ENCODE data around the gene FAM9C. TPM values are rescaled to one million over a fixed set of nuclear protein-coding genes. Genes with fewer than 3 reads are reported as not detected.
A peak's percentile ranks its signal among the peaks of the same experiment; 100 is the strongest.

The FAM9C gene
- polyA plus RNA-seq, 1 donor, result 0.12 TPM

DNA sequence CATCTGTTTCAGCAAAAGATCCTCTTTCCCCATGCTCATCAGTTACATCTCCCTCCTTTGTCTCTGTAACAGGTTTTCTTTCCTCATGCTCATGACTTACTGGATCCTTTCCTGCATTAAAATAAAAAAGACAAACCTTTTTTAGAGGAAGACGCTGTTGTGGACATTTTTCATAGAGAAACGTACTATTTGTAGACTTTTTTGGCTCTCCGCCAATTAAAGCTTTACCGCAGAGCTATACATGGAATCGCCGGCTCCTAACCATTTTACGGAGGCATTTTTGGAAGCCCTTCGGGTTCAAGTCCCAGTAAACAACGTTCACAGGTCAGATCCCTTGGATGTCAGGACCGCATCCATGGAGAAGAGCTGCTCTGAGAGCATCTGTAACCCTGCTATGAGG is 1.3 kb downstream of the FAM9C start:
- no peak for DNase-seq
- no peak overlapping the region for H3K4me3 ChIP-seq (ENCODE audit: low read length)
- no CpG with 5 or more reads among the region's 10 CpGs for WGBS (ENCODE audit: insufficient coverage, low lambda C conversion rate)
- peaks cover 6% of the 10 kb centered on the region for H3K4me1 ChIP-seq (ENCODE audit: control insufficient read depth, insufficient read depth, low read length)
- H3K9me3 ChIP-seq (ENCODE audit: control insufficient read depth, low read depth, low read length), result peaks cover 7% of the 10 kb centered on the region
- H3K27ac ChIP-seq (ENCODE audit: low read length), result no peak overlapping the region
- no peaks in the 10 kb centered on the region for H3K36me3 ChIP-seq (ENCODE audit: control insufficient read depth, insufficient read depth, low read length)
- no peaks in the 10 kb centered on the region for H3K27me3 ChIP-seq (ENCODE audit: control insufficient read depth, insufficient read depth, low read length)

DNA sequence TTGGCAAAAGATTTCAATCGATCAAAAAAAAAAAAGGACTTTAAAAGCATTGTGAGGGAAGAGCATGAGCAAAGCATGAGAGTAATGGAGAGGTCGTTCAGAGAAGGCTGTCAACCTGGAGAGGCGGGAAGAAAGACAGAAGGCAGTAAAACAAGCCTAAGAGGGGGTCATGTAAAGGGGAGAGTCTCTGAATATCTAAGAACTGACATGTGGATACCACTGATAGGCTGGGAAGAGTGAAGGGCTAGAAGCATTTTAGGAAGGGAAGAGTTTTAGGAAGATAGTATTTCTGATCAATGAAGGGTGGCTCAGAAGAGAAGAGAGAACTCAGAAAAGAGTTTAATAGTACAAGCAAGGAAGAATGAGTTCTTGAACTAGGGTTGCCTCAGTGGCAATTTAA is 7.5 kb downstream of the FAM9C start:
- no peak for DNase-seq
- WGBS (ENCODE audit: insufficient coverage, low lambda C conversion rate), result 100% methylated on average over 1 of the region's 3 CpGs
- no peaks in the 10 kb centered on the region for H3K9me3 ChIP-seq (ENCODE audit: control insufficient read depth, low read depth, low read length)
- no peak overlapping the region for H3K27ac ChIP-seq (ENCODE audit: low read length)
- H3K4me3 ChIP-seq (ENCODE audit: low read length), result no peak overlapping the region
- no peaks in the 10 kb centered on the region for H3K4me1 ChIP-seq (ENCODE audit: control insufficient read depth, insufficient read depth, low read length)
- no peaks in the 10 kb centered on the region for H3K36me3 ChIP-seq (ENCODE audit: control insufficient read depth, insufficient read depth, low read length)
- no peaks in the 10 kb centered on the region for H3K27me3 ChIP-seq (ENCODE audit: control insufficient read depth, insufficient read depth, low read length)

DNA sequence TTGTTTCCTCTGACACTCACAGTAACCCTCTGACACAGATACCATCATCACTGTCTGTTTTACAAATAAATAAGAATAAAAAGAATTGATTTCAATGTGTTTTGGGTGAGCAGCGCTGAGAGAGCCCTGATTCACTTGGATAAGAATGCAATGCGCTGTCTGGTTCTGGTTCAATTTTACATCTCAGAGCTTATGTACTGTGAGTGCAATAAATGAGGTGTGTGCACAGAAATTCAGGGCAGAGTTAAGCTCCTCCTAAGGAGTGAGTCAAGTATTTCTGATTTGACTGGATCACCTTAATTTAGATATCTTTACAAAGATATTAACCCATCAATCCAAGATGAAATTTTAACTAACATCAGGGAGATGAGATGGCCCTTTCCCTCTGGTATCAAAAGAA is 11.2 kb downstream of the FAM9C start:
- H3K9me3 ChIP-seq (ENCODE audit: control insufficient read depth, low read depth, low read length), result no peaks in the 10 kb centered on the region
- H3K4me3 ChIP-seq (ENCODE audit: low read length), result no peak overlapping the region
- no peaks in the 10 kb centered on the region for H3K27me3 ChIP-seq (ENCODE audit: control insufficient read depth, insufficient read depth, low read length)
- no CpG with 5 or more reads among the region's 2 CpGs for WGBS (ENCODE audit: insufficient coverage, low lambda C conversion rate)
- no peak overlapping the region for H3K27ac ChIP-seq (ENCODE audit: low read length)
- H3K36me3 ChIP-seq (ENCODE audit: control insufficient read depth, insufficient read depth, low read length), result no peaks in the 10 kb centered on the region
- peaks cover 23% of the 10 kb centered on the region for H3K4me1 ChIP-seq (ENCODE audit: control insufficient read depth, insufficient read depth, low read length)
- DNase-seq, result no peak

DNA sequence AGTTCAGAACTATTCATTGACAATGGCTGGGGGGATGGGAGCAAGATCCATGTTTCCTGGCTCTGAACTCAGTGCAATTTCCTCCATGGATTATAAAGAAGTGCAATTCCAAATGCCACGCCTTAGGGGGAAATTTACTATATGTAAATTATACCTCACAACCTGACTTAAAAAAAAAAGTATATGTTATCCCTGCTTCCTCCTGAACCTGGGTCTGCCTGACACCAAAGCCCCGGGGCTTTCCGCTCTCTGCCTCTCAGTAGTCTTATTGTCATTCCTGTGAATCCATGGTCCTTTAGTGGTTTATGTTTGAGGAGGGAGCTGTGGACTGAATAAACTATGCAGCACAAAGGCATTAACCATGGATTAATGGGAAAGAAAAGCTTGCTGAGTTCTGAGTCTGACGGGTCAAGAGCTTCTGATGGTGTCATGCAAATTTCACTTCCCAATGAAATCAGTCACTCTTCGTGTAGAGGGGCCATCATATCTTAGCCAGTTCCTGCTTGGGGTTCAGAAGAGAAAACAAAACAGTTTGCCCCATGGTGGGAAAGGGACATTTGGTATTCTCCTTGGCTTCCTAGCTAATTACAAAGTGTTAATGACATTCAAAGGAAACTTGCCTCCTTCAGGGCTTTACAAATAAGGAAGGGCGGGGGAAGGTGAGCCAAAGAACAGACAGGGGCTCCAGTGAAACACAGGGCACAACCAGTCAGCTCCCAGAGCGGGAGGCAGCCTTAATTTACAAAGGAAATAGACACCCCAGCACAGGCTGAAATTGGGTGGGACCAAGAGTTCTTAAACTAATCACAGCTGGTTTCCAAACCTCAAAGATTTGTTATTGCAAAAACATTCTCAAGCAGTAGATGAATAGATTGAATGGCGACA is 14.3 kb downstream of the FAM9C start:
- no peaks in the 10 kb centered on the region for H3K36me3 ChIP-seq (ENCODE audit: control insufficient read depth, insufficient read depth, low read length)
- no CpG with 5 or more reads among the region's 8 CpGs for WGBS (ENCODE audit: insufficient coverage, low lambda C conversion rate)
- no peaks in the 10 kb centered on the region for H3K27me3 ChIP-seq (ENCODE audit: control insufficient read depth, insufficient read depth, low read length)
- H3K27ac ChIP-seq (ENCODE audit: low read length), result peak overlapping the region; percentile 87
- peak; percentile 50 to 76 for DNase-seq
- H3K4me1 ChIP-seq (ENCODE audit: control insufficient read depth, insufficient read depth, low read length), result peaks cover 27% of the 10 kb centered on the region
- H3K9me3 ChIP-seq (ENCODE audit: control insufficient read depth, low read depth, low read length), result no peaks in the 10 kb centered on the region
- H3K4me3 ChIP-seq (ENCODE audit: low read length), result no peak overlapping the region

DNA sequence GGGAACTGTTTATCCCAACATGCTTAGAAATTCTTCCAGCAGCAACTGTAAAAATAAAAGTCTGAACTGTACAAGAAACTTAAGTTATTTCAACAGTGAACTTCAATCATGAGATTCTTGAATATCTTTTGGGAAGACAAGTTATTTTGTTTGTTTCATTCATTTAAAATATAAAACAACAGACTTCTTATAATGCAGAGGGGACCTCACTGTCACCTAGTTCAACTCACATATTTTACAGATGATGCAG is 14.9 kb downstream of the FAM9C start:
- Histone ChIP-seq H3K4me1 (ENCODE audit: control insufficient read depth, insufficient read depth, low read length) (peaks cover 32% of the 10 kb centered on the region), H3K27ac (ENCODE audit: low read length) (peak overlapping the region; percentile 87), H3K4me3 (ENCODE audit: low read length) (no peak overlapping the region), H3K9me3 (ENCODE audit: control insufficient read depth, low read depth, low read length) (no peaks in the 10 kb centered on the region), H3K36me3 (ENCODE audit: control insufficient read depth, insufficient read depth, low read length) (no peaks in the 10 kb centered on the region), H3K27me3 (ENCODE audit: control insufficient read depth, insufficient read depth, low read length) (no peaks in the 10 kb centered on the region)
- no peak for DNase-seq

DNA sequence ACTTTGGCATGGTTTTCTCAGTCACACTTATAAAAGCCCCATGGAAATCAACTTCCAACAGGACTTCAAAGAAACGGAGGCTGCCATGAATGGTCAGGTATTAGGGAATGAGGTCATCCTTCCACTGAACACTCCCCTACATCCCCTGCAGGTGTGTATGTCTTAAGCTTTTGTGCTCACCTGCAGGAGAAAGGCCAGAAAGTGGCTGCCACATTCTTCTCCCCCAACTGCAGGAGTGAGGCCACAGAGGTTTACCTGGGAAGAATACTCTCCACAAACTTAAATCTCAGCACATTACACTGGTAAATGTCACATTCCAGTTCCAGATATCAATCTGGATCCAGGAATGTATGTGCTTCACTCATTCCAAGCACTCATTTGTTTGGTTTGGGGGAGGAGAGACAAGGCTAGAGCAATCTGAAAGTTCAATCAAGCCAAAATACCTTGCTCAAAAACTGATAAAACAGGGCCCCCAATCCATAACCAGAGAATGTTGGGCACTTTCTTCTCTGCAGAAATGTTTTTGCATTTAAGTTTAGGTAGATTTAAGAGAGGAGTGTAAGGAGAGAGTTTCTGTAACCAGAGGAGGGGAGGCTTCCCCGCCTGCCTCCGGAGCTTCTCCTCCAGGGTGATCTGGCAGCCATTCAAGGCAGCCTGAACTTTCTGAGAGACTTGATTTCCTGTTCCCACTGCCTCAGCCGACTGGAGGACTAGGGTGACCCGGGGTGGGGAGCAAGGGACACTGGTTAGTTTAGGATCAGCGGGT is 15.4 kb downstream of the FAM9C start:
- peak overlapping the region; percentile 87 for H3K27ac ChIP-seq (ENCODE audit: low read length)
- no peak overlapping the region for H3K4me3 ChIP-seq (ENCODE audit: low read length)
- no peaks in the 10 kb centered on the region for H3K36me3 ChIP-seq (ENCODE audit: control insufficient read depth, insufficient read depth, low read length)
- no CpG with 5 or more reads among the region's 6 CpGs for WGBS (ENCODE audit: insufficient coverage, low lambda C conversion rate)
- H3K9me3 ChIP-seq (ENCODE audit: control insufficient read depth, low read depth, low read length), result no peaks in the 10 kb centered on the region
- peak in 1 of 2 donors; percentile 50 for DNase-seq
- peaks cover 34% of the 10 kb centered on the region for H3K4me1 ChIP-seq (ENCODE audit: control insufficient read depth, insufficient read depth, low read length)
- H3K27me3 ChIP-seq (ENCODE audit: control insufficient read depth, insufficient read depth, low read length), result no peaks in the 10 kb centered on the region

DNA sequence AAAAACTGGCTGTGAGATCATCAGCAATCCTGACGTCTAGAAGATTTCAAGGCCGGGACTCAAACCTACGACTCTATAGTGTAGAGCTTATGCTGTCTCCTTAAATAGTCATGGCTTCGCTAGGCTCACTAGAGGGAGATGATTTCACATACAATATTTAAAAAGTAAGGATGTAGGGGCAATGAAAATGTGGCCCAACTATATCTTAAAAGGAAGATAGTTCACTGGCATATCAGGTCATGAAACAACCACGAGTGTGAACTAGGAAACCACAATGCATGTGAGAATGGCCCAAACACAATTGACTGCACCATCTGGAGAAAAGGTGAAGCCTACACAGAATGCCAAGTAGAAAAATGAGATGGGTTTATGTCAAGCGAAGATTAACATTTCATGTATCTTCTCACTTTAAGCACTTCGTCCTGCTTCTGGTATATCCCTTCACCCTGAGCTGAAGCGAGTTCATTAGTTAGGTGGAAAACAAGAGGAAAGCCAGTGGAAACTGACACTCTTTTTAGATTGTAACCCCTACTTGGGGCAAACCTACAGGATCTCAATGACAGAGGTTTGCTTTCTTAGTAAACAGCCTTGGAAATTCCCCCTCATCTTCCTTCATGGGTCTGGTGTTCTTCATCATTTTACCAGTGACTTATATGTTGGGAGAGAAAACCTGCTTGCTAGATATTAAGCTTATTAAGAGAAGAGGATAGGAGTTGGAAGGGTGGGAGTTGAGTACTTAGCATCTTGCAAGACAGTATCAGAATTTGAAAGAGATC is 17.4 kb downstream of the FAM9C start:
- H3K27ac ChIP-seq (ENCODE audit: low read length), result no peak overlapping the region
- H3K4me3 ChIP-seq (ENCODE audit: low read length), result no peak overlapping the region
- no peaks in the 10 kb centered on the region for H3K9me3 ChIP-seq (ENCODE audit: control insufficient read depth, low read depth, low read length)
- 100% methylated on average over 1 of the region's 8 CpGs for WGBS (ENCODE audit: insufficient coverage, low lambda C conversion rate)
- no peaks in the 10 kb centered on the region for H3K27me3 ChIP-seq (ENCODE audit: control insufficient read depth, insufficient read depth, low read length)
- DNase-seq, result no peak
- no peaks in the 10 kb centered on the region for H3K36me3 ChIP-seq (ENCODE audit: control insufficient read depth, insufficient read depth, low read length)
- H3K4me1 ChIP-seq (ENCODE audit: control insufficient read depth, insufficient read depth, low read length), result peaks cover 49% of the 10 kb centered on the region

DNA sequence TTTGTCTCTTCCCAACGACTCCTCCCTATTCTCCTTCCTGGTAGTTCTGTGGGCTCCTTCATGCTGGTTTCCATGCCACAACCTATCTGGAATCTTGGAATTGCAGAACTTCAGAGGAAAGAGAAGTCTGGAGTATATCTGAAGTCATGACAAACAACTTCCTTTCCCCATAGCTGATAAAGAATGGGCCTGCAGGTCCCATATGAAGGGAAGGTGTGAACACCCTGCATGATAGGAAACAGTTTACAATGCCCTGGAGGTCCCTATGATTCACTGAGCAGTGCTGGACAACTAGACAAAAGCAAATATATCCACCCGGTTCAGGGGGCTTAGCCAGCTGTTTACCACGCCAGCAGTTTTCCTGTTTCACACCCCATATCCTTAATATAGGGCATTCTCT is 19.4 kb downstream of the FAM9C start:
- peaks cover 46% of the 10 kb centered on the region for H3K4me1 ChIP-seq (ENCODE audit: control insufficient read depth, insufficient read depth, low read length)
- H3K9me3 ChIP-seq (ENCODE audit: control insufficient read depth, low read depth, low read length), result no peaks in the 10 kb centered on the region
- H3K4me3 ChIP-seq (ENCODE audit: low read length), result no peak overlapping the region
- DNase-seq, result no peak
- no peaks in the 10 kb centered on the region for H3K27me3 ChIP-seq (ENCODE audit: control insufficient read depth, insufficient read depth, low read length)
- no peak overlapping the region for H3K27ac ChIP-seq (ENCODE audit: low read length)
- H3K36me3 ChIP-seq (ENCODE audit: control insufficient read depth, insufficient read depth, low read length), result no peaks in the 10 kb centered on the region
- WGBS (ENCODE audit: insufficient coverage, low lambda C conversion rate), result no CpG with 5 or more reads among the region's 3 CpGs

DNA sequence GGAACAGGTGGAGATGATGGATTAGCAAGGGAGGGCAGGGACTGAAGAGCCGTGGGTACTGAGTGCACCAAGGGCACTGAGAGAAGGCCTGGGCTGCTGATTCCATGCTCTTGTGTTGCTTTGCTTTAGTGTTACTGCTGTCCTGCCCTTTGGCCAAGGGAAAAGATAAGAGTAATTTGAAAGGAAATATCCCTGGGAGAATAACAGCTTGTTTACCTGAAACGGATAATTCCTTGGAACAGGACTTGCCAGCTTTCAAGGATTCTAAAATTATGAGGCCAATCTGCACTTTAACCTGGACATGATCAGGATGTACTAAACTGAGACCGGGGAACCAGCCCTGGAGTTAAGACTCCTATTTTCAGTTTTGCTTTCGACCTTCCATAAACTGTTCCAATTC is 20.4 kb downstream of the FAM9C start:
- Histone ChIP-seq H3K9me3 (ENCODE audit: control insufficient read depth, low read depth, low read length) (no peaks in the 10 kb centered on the region), H3K27ac (ENCODE audit: low read length) (peak overlapping the region; percentile 82), H3K4me1 (ENCODE audit: control insufficient read depth, insufficient read depth, low read length) (peaks cover 36% of the 10 kb centered on the region), H3K27me3 (ENCODE audit: control insufficient read depth, insufficient read depth, low read length) (no peaks in the 10 kb centered on the region), H3K36me3 (ENCODE audit: control insufficient read depth, insufficient read depth, low read length) (no peaks in the 10 kb centered on the region), H3K4me3 (ENCODE audit: low read length) (no peak overlapping the region)
- no CpG with 5 or more reads among the region's 4 CpGs for WGBS (ENCODE audit: insufficient coverage, low lambda C conversion rate)
- DNase-seq, result peak; percentile 58 to 85

DNA sequence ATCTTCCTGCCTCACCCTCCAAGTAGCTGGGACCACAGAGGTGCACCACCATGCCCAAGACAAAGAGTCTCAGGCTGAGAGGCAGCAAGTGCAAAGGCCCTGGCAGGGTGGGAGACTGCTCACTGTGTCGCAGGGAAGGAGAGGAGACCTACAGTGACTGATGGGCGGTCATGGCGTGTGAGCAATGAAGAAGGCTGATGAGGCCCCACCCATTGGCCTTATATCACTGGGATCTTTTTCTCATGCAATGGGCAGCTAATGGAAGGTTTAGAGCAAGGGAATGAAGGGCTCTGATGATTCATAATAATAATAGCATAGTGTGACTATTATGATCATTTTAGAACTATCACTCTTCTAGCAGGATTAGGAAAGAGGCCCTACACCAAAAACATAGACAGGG is 20.9 kb downstream of the FAM9C start:
- Histone ChIP-seq H3K27me3 (ENCODE audit: control insufficient read depth, insufficient read depth, low read length) (no peaks in the 10 kb centered on the region), H3K36me3 (ENCODE audit: control insufficient read depth, insufficient read depth, low read length) (no peaks in the 10 kb centered on the region), H3K27ac (ENCODE audit: low read length) (peak overlapping the region; percentile 82), H3K9me3 (ENCODE audit: control insufficient read depth, low read depth, low read length) (no peaks in the 10 kb centered on the region), H3K4me3 (ENCODE audit: low read length) (no peak overlapping the region), H3K4me1 (ENCODE audit: control insufficient read depth, insufficient read depth, low read length) (peaks cover 32% of the 10 kb centered on the region)
- DNase-seq, result no peak
- WGBS (ENCODE audit: insufficient coverage, low lambda C conversion rate), result no CpG with 5 or more reads among the region's 3 CpGs
